ENCODE results near the gene SYNDIG1.
A peak's percentile ranks its signal among the peaks of the same experiment; 100 is the strongest.

Gene SYNDIG1

DNA sequence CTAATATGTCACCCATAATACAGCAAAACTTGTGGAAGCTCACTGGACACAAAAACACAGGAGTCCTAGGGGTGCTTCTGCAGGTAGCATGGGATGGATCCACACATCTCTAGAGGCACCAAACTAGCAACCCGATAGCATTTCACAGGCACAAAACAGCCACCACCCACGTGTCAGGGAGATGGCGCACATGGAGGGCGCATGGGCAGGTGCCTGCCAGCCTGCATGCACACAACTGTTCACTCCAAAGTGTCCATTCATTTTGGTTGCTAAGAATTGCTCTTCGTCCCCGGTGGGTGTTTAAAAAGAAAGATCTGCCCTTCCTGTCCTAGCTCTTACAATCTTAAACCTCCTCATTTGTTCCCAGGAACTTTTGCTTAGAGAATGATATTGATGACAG, 171.3 kb downstream of the SYNDIG1 start:
- no peak for DNase-seq

DNA sequence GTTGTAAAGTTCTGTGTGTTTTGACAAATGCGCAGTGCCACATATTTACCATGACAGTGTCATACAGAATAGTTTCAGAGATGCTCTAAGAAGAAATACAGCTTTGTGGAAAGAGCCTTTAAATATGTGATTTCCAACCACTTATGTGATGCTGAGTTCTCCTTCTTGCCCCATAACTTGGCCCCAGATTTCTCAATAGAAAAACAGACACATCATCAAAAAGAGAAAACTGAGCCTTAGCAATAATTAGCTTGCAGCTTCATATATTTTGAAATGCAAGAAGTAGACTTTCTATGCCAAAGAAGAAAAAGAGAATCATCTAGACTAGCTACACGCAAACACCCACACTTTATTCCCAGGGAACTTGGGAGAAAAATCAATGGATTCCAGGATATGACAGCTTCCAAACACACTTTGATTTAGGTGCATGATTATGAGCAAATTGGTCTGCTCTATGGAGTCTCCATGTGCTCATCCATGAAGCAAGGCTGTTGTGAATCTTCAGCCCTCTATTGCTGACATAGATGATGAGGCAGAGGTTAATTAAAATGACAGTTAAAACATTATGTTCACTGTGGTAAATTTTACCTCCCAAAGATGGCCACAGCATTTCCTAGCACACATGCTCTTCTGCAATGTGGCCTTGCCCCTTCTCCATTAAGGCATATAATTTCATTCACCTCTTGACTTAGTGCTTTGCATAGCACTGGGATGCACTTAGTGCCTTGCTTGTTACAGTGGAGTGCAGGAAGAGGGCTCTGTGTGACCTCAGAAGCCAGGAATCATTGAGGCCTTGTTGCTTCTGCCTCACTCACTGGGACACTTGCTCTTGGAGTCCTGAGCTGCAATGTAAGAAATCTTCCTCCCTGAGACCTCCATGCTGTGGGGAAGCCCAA, 174.6 kb downstream of the SYNDIG1 start:
- DNase-seq, result no peak

DNA sequence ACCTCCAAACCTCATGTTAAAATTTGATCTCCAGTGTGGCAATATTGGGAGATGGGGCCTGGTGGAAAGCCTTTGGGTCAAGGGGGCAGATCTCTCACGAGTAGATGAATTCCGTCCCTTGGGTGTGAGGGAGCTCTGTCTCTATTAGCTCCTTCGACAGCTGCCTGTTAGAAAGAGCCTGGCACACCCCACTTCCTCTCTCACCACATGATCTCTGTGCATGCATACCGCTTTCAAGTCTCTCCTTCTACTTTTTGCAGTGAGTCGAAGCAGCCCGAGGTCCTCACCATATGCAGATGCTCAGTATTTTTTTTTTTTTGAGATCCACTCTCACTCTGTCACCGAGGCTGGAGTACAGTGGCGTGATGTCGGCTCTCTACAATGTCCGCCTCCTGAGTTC, 176.9 kb downstream of the SYNDIG1 start:
- DNase-seq, result no peak

DNA sequence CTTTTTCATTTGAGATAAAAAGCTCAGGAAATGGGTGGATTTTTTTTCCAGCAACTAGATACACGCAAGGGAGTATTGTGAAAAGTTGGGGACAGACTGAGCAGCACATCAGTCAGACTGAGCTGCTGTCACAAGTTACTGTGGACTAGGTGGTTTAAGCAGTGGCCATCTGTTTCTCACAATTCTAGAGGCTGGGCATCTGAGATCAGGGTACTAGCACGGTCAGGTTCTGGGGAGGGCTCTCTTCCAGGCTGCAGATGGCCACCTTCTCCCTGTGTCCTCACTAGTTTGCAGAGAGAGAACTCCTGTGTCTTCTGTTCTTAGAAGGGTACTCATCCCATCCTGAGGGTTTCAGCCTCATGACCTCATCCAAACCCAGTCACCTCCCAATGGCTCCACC, 178.3 kb downstream of the SYNDIG1 start:
- DNase-seq, result peak in 1 of 2 experiments; percentile 12

DNA sequence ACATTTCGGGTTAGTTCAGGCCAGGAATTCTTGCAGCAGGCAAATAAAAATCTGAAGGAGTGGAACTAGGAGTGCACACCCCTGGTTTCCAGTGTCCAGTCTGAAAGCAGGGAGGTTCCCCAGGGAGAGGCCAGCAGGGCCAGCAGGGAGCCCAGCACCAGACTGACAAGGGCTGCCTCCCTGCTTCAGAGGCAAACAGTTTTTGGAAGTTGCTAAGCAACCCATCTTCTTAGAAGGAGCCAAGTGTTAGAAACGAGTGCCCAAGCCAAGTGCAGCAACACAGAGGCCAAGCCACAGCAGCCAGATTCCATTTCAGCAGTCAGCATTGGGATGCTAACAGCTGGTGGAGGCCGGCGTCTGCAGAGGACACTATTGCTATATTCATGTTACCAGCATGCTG, 179.1 kb downstream of the SYNDIG1 start:
- DNase-seq, result peak; percentile 17 to 65

DNA sequence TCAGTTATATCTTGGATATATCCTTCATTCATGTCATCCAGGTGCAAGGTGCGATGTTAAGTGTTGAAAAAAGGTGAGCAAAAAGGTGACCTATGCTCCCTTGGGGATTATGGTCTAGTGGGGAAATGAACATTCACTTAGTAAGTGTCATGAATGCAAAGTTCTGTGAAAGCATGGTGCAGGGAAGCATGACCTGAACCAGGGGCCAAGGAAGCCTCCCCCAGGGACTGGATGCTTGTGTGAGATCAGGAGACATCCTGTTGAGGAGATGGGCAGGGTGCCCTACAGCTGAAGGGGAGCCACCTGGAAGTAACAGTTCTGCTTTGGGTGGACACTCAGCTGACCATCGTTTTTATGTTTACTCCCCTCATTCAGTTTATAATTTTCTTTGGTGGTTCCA, 179.5 kb downstream of the SYNDIG1 start:
- no peak for DNase-seq

DNA sequence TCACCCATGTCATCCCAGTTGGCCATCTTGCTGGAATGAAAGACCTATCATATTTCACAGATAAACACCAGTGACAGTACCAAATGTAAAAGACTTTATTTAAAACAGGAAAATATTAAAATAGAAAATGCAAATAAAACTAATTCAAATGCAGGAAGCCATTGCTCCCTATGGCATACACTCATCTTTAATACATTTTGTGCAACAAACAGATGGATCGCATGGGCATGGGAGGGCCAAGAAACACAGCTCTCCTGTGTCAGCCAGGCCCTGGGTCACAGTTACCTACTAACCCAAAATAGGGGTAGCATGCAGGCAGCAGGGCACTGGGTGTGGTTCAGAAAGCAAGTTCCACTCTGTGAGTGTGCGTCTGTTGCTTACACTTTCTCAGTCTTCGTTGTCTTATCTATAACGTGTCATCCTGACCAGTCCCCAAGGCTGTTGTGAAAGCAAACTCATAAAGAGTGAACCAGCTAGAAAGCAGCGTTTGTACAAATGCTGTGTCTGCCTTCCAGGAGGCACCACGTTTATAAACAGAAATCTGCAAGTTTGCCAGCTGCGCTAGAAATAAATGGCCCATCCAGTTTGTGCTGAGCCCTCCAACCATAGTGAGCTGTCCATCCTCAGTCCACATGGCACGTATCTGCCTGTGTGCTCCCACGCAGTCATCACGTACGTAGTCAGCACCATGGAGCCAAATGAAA, 180.5 kb downstream of the SYNDIG1 start:
- DNase-seq, result no peak

DNA sequence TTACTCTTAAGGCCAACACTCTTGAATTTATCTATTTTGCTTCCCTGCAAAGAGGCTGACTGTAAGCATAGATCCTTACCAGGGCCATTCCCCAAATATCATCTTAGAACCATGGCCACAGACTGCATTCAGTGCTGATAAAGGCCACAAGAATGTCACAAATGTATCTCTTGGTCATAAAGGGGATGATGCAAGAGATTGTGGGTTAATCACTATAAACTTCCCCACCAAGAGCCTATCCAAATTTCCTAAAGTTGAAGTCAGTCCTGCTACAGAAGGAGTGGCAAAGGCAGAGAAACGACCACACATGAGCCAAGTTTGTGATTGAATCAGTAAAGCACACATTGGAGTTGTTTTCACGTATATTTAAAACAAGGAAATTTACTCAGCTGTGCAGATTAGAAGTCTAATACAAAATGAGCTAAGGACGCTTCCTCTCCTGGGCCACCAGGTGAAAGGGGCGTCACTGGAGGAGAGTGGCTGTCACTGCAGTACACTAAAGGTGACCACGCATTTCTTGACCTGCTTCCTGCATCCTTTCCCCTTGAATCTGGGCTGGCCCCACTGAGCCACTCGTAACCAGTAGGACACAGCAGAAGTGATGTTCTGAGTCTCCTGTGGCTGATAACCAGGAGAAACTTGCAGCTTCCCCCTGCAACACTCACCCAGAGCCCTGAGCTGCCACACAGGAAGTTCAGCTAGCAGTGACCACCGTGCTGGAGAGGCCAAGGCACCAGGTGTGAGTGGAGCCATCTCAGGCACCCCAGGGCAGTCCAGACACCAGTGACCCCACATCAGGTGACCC, 181.9 kb downstream of the SYNDIG1 start:
- DNase-seq, result no peak

DNA sequence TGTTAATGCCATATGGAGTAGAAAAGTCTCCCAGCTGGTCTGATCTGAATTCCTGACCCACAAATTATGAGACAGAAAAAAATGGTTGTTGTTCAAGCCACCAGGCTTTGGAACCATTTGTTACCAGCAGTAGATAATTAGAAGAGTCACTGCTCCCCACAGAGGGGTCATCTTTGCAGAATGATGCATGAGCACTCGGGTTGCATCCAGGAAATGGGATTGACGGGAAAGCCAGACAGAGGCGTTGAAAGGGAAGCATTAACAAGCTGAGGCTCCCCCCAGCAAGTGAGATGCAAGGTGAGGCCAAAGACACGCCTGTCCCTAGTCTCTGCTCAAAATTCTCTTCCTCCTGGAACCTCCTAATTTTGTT, 182.5 kb downstream of the SYNDIG1 start:
- DNase-seq, result no peak

DNA sequence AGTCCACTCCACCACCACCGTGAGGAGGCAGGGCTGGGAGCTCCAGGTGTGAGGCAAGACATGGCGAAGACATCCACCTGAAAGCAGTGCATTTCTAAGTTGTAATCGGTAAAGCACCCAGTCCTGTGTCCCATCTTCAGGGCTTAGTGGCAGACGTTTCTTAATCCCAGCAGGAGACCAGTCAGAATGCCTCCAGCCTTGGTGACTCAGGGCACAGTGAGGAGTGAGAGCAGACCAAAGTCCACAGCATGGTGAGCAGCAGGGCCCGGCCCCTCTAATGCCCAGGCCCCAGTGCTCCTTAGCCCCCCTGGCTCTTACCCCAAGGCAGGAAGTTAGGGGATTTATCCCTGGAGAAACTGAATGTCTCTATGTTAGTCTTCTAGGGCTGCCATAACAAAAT, 183.9 kb downstream of the SYNDIG1 start:
- DNase-seq, result no peak

DNA sequence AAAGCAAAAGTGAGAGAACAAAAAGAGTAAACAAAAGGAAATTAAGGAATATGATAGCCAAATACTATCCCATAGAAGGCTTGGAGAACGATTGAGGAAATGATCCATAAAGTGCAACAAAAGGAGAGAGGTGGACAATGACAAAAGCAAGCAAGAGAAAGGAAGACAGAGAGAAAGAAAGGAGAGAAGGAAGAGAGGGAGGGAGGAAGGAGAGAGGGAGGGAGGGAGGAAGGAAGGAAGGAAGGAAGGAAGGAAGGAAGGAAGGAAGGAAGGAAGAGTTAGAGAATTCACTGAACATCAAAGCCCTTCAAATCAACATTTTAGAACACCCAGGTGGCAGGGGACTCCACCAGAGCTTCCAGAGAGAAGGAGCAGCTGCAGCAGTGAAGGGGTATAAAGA, 185.0 kb downstream of the SYNDIG1 start:
- no peak for DNase-seq

DNA sequence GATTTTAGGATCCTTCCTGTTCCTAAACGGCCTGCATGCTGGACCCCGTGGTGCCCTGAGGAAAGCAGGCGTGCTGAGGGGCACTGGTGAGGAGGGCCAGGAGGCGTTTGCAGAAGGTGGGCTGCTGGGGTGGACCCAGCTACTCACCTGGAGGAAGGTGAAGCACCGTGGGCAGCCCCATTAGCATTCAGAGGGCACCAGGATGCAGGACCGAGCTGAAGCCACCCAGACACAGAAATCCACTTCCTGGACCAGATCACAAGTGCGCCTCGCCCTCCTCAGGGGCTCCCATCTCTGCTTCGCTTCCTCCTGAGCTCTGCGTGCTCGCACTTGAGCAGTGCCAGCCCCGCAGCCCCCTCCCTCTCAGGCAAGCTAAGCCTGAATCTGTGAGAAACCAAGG, 187.0 kb downstream of the SYNDIG1 start:
- DNase-seq, result no peak

DNA sequence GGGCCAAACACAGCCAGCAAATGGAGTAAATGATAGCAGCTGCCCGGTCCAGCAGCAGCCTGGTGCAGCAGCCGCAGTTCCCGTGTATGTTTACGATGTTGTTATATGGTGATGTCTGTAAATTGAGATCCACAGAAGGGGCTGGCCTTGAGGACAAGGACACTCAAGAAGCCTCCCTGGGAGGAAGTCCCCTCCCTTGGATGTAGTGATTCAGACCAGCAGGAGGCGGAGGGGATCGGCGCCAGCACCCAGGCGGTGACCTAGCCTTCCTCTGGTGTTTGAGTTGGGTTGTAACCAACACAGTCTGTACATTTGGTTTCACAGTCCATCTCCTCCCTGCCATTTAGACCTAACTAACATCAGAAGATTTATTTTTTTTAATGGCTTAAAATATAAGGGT, 187.8 kb downstream of the SYNDIG1 start:
- no peak for DNase-seq

DNA sequence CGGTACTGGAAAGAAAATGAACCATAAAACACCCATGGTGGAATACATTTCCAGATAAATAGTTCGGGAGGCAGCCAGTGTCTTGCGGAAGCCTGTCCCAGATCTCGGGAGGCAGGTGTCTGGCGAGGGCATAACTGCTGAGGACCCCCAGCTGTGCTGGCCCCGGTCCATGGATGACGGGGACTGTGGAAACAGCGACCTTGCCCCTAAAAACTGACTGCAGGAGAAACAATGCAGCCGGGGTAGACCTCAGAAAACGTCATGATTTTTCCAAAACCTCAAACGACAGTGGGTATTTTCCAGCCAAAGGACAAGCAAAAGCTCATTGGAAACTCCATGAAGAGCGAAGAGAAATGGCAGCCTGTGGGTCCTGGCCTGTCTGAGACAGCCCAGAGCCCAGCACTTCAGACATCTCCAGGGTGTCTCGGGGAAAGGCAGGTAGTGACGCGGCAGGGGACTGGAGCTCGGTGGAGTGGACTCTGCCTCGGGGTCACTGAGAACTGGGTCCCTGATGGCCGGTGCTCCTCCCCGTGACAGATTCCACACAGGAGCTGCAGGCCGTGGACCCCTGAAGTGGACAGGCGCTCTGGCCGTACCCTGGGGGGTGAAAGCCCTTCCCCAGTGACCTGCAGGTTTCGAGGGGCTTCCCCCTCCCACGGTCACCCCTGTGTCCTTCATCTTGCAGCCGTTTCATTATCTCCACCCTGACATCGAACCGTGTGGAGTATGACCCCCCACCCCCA, 188.6 kb downstream of the SYNDIG1 start:
- DNase-seq, result no peak

DNA sequence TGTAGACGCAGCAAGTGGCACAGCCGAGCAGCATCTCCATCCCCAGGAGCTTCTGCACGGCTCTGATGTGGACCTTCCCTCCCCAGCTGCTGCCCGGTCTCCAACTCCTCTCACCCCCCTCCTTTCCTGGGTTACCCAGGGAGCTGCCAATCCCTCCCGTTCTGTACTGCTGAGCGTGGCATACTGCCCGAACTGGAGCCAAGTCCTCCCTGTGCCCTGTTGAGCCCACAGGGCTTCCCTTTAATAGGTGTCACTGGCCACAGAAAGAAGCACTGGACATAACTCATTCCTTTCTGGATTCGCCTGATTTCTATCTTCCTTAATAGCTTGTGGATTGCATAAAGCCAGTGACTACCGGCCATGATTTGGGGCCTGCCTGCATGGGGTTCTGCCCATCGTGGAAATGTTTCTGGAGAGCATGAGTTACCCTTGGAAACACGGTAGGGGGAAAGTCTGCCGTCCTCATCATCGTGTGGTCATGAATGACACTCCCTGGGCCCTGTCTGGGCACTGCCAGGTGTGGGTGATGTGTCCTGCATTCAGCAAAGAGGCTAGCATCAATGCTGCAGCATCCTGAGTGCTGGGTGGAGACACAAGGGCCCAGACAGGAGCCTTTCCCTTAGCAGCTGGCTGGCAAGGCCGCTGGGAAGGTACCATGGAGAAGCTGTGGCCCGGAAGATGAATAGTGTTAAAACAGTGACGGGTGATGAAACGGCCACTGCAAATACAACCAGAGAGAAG, 189.7 kb downstream of the SYNDIG1 start:
- DNase-seq, result peak in 1 of 2 experiments; percentile 14

DNA sequence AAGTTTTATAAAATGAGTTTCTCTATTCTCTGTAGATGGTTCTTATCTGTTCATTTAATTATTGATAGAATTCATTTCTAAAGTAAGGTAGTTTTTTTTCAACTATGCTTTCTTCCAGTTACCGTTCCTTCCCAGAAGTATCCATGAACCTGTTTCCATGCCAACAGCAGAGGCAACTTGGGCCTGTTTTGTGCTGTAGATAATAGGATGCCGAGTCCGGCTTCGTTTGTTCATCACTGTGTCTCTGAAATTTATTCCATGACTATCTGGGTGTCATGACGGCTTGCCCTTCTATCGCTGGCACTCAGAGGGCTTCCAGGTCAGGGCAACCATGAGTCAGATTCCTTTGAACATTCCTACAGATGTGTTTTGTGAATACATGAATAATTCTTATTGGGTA, 190.4 kb downstream of the SYNDIG1 start:
- no peak for DNase-seq

DNA sequence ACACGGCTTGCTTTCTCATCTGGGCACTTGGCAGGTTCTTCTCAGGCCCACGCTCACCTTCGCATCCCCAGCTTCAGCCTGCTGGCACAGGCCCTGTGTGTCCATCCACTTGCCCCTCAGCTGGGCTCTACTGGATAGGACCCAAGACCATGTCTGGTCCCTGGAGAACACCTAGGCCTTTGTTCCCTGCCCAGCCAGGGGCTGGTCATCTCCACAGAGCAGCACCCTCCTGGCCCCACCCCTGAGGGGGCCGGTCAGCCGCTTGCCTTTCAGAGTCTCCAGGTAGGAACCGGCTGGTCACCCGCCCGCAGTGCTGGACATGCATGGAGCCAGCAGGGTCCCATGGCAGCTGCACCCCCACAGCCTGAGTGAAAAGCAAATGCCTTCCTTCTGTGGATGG, 191.2 kb downstream of the SYNDIG1 start:
- DNase-seq, result no peak

DNA sequence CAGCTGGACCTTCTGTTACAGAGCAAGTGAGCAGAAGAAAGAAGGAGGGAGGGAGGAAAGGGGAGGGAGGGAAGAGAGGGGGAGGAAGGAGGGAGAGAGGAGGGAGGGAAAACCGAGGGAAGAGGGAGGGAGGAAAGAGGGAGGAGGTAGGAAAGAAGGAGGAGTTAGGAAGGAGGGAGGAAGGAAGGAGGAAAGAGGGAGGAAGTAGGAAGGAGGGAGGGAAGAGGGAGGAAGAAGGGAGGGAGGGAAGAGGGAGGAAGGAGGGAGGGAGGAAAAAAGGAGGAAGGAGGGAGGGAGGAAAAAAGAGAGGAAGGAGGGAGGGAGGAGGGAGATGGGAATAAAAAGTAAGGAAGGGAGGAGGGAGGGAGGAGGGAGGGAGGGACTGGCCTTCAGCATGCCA, 191.8 kb downstream of the SYNDIG1 start:
- DNase-seq, result no peak

DNA sequence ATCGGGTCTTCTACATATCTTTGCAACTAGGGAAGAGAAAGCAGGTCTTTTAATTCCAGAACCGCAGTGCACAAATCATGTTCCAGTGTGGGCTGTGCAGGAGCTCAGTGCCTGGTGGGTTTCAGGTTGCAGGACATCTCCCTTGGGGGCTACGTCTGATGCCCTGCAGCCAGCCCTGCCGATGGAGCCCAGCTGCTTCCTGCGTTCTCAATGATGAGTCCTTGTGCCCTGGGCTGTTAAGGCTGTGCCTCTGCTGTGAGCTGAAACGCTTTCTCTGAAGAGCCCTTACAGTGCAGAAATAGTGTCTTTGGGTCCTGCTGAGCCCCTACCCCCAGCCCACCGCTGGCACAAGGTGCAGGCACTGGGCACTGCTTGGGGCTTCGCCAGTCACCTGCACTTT, 192.9 kb downstream of the SYNDIG1 start:
- DNase-seq, result peak in 1 of 2 experiments; percentile 7

DNA sequence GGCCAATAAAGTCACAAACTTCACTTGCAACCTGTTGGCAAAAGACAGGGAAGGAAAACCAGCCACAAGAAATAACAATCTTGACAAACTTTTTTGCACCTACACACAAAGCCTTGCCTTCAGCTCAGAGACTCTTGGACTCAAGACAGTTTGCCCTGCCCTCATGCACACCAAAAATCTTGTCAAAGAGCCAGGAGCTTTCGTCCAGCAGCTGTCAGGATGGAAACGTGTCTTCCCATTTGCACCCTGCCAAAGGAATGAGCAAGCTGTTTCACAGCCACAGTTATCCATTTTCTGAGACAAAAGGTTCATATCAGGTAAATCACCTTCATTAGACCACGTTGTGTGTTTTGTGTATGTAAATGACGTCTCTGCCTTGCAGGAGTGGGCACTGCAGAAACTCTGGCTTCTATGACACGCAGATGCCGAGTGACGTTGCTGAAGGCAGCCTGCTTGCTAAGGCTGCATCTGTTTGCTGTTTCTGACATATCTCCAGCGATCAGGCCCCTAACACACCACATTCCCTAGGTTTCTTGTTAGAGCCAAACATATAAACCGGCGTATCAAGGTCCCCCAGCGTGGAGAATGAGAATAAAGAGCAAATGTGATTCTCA, 193.4 kb downstream of the SYNDIG1 start:
- DNase-seq, result peak; percentile 55 to 81

DNA sequence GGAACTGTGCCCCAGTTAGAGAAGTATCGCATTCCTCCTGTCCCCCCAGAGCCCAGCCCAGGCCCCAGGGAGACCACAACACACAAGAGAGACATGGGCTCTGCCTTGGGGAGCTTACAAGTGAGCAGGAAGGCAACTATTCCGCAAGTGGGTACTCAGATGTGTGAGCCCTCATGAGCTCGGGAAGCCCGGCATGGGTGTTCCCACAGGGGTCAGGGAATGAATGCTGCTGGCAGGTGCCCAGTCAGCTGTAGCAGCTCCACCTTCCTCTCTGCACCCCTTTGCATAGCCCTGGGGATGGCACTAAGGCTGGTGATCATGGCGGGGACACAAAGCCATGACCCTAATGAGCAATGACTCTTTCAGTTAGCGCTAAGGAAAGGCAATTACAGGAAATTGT, 194.1 kb downstream of the SYNDIG1 start:
- DNase-seq, result no peak
